ENCODE data around the gene PSMB10. TPM values are rescaled to one million over a fixed set of nuclear protein-coding genes. Genes with fewer than 3 reads are reported as not detected.
"Not testable (repeated sequence)": the region's sequence is repeated elsewhere in the genome, so short reads cannot be mapped to it uniquely, and the experiment has no call there.

Gene PSMB10
- 10 to 100 TPM; 28.2 to 30.8 (median 30.1) TPM for polyA plus RNA-seq (ENCODE audit: insufficient read length in 3 of 3)
- long read RNA-seq, donor 1, transcript PSMB10-203 (4 exons, 591 nt), result minor isoform, 9 of 21 reads
- long read RNA-seq, donor 1, transcript PSMB10-201 (8 exons, 1,218 nt), result major isoform, 12 of 21 reads
- long read RNA-seq, donor 1, partial matches to known transcripts, result 0 of 21 reads
- long read RNA-seq, donor 1, other reads (novel, unspliced or antisense), result 0 of 21 reads
- long read RNA-seq, donor 2, transcript PSMB10-201 (8 exons, 1,218 nt), result minor isoform, 8 of 20 reads
- long read RNA-seq, donor 2, transcript PSMB10-203 (4 exons, 591 nt), result major isoform, 12 of 20 reads
- long read RNA-seq, donor 2, partial matches to known transcripts, result 0 of 20 reads
- long read RNA-seq, donor 2, other reads (novel, unspliced or antisense), result 0 of 20 reads
- long read RNA-seq, donor 3, transcript PSMB10-201 (8 exons, 1,218 nt), result minor isoform, 8 of 17 reads
- long read RNA-seq, donor 3, transcript PSMB10-203 (4 exons, 591 nt), result major isoform, 9 of 17 reads
- long read RNA-seq, donor 3, partial matches to known transcripts, result 0 of 17 reads
- long read RNA-seq, donor 3, other reads (novel, unspliced or antisense), result 0 of 17 reads
- long read RNA-seq, donor 4, transcript PSMB10-201 (8 exons, 1,218 nt), result minor isoform, 5 of 16 reads
- long read RNA-seq, donor 4, transcript PSMB10-203 (4 exons, 591 nt), result major isoform, 11 of 16 reads
- long read RNA-seq, donor 4, partial matches to known transcripts, result 0 of 16 reads
- long read RNA-seq, donor 4, other reads (novel, unspliced or antisense), result 0 of 16 reads
- long read RNA-seq, donor 5, transcript PSMB10-203 (4 exons, 591 nt), result major isoform, 9 of 16 reads
- long read RNA-seq, donor 5, transcript PSMB10-201 (8 exons, 1,218 nt), result minor isoform, 7 of 16 reads
- long read RNA-seq, donor 5, partial matches to known transcripts, result 0 of 16 reads
- long read RNA-seq, donor 5, other reads (novel, unspliced or antisense), result 0 of 16 reads
- long read RNA-seq, donor 6, transcript PSMB10-203 (4 exons, 591 nt), result minor isoform, 9 of 23 reads
- long read RNA-seq, donor 6, transcript PSMB10-201 (8 exons, 1,218 nt), result major isoform, 14 of 23 reads
- long read RNA-seq, donor 6, partial matches to known transcripts, result 0 of 23 reads
- long read RNA-seq, donor 6, other reads (novel, unspliced or antisense), result 0 of 23 reads
- long read RNA-seq, donor 7, transcript PSMB10-201 (8 exons, 1,218 nt), result major isoform, 12 of 28 reads
- long read RNA-seq, donor 7, transcript PSMB10-203 (4 exons, 591 nt), result minor isoform, 9 of 28 reads
- long read RNA-seq, donor 7, partial matches to known transcripts, result 6 of 28 reads
- long read RNA-seq, donor 7, other reads (novel, unspliced or antisense), result 0 of 28 reads
- long read RNA-seq, donor 8, transcript PSMB10-201 (8 exons, 1,218 nt), result major isoform, 7 of 11 reads
- long read RNA-seq, donor 8, partial matches to known transcripts, result 0 of 11 reads
- long read RNA-seq, donor 8, other reads (novel, unspliced or antisense), result 0 of 11 reads
- long read RNA-seq, donor 9, transcript PSMB10-201 (8 exons, 1,218 nt), result major isoform, 15 of 30 reads
- long read RNA-seq, donor 9, transcript PSMB10-203 (4 exons, 591 nt), result major isoform, 15 of 30 reads
- long read RNA-seq, donor 9, partial matches to known transcripts, result 0 of 30 reads
- long read RNA-seq, donor 9, other reads (novel, unspliced or antisense), result 0 of 30 reads
- long read RNA-seq, donor 10, transcript PSMB10-201 (8 exons, 1,218 nt), result minor isoform, 5 of 18 reads
- long read RNA-seq, donor 10, transcript PSMB10-203 (4 exons, 591 nt), result major isoform, 13 of 18 reads
- long read RNA-seq, donor 10, partial matches to known transcripts, result 0 of 18 reads
- long read RNA-seq, donor 10, other reads (novel, unspliced or antisense), result 0 of 18 reads
- long read RNA-seq, donor 11, transcript PSMB10-201 (8 exons, 1,218 nt), result major isoform, 9 of 13 reads
- long read RNA-seq, donor 11, partial matches to known transcripts, result 0 of 13 reads
- long read RNA-seq, donor 11, other reads (novel, unspliced or antisense), result 0 of 13 reads
- long read RNA-seq, donor 12, transcript PSMB10-201 (8 exons, 1,218 nt), result major isoform, 19 of 24 reads
- long read RNA-seq, donor 12, transcript PSMB10-203 (4 exons, 591 nt), result minor isoform, 5 of 24 reads
- long read RNA-seq, donor 12, partial matches to known transcripts, result 0 of 24 reads
- long read RNA-seq, donor 12, other reads (novel, unspliced or antisense), result 0 of 24 reads
- long read RNA-seq, donor 13, transcript PSMB10-203 (4 exons, 591 nt), result major isoform, 10 of 19 reads
- long read RNA-seq, donor 13, transcript PSMB10-201 (8 exons, 1,218 nt), result minor isoform, 9 of 19 reads
- long read RNA-seq, donor 13, partial matches to known transcripts, result 0 of 19 reads
- long read RNA-seq, donor 13, other reads (novel, unspliced or antisense), result 0 of 19 reads
- long read RNA-seq, donor 14, result 0 reads
- long read RNA-seq, donor 15, result 0 reads
- long read RNA-seq, donor 16, transcript PSMB10-203 (4 exons, 591 nt), result major isoform, 12 of 21 reads
- long read RNA-seq, donor 16, transcript PSMB10-201 (8 exons, 1,218 nt), result minor isoform, 8 of 21 reads
- long read RNA-seq, donor 16, partial matches to known transcripts, result 0 of 21 reads
- long read RNA-seq, donor 16, other reads (novel, unspliced or antisense), result 0 of 21 reads

DNA sequence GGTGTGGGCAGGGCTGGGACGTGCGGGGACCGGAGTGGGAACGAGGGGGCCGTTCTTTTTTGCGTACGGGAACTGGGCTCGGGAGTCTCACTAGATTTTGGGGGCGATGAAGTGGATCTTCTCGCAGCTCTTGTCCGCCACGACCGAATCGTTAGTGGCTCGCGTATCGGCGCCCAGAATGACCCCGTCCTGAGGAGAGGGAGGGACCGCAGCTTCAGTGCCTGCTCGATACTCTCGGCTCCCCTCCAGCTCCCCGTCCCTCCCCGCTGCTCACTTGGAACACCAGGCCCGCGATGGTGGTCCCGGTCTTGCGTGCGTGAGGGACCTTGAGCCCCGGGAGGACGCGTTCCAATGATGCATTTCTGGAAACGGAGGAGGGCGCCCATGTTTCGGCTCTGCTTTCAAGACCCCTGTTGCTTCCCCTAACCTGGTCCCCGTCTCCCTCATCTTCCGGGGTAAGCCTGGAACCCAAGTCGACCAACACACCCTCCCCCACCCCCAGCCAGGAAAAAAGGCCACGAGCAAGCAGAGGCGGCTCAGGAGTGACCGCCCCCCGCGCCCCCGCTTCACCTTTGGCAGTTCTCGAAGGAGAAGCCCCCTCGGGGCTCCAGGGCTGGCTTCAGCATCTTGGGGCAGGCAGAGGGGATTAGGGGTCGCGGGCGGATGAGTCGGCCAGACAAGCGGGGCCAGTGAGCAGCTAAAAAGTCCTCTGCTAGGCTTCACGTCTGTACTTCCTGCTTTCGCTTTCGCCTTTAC, at the start of gene PSMB10:
Gene PSMB10, minus strand, starts transcription at position 727 of the 756 bp plus-strand sequence. Its CDS starts 101 bp downstream, at position 626.
- peak; percentile 35 for DNase-seq

DNA sequence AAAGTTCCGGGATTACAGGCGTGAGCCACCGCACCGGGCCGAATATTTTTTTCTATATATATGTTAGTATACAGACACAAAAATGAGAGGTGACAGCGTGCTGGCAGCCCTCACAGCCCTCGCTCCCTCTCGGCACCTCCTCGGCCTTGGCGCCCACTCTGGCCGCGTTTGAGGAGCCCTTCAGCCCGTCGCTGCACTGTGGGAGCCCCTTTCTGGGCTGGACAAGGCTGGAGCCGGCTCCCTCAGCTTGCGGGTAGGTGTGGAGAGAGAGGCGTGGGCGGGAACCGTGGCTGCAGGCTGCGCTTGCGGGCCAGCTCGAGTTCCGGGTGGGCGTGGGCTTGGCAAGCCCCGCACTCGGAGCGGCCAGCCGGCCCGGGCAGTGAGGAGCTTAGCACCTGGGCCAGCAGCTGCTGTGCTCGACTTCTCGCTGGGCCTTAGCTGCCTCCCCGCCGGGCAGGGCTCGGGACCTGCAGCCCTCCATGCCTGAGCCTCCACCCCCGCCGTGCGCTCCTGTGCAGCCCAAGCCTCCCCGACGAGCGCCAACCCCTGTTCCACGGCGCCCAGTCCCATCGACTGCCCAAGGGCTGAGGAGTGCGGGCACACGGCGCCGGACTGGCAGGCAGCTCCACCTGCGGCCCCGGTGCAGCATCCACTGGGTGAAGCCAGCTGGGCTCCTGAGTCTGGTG, 45.5 kb upstream of the PSMB10 start:
- DNase-seq, result no peak

DNA sequence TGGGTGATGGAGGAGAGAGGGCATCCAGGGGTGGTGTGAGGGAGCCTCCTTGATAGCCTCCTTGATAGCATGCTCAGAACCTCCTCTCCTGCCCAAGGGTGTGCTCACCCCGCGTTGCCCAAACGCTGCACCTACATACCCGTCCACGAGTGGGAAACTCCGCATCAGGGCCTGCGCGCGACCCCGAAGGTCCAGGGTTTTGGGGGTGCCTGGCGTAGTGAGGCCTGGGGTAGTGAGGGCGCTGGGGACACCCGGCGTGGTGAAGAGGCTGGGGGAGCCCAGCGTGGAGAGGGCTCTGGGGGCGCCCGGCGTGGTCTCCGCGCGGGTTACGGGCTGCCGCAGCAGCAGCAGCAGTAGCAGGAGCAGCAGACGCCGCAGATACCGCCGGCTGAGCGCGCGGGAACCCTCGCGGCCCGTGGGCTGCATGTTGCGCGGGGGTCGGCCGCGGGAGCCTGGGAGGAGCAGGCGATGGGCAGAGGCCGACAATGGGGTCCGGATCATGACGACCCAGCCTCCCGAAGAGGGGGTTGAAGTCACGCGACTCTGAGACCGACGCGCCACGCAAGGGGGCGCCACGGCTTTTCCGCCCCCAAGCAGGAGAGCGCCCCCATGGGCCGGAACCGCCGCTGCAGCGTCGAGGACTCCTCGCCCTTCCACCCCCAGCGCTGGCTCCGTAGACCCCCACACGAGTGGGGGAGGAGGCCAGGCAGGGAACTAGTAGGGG, 43.5 kb upstream of the PSMB10 start, which contains the start of gene DPEP3:
Gene DPEP3, minus strand, starts transcription at position 545 of the 724 bp plus-strand sequence. Its CDS starts 119 bp downstream, at position 426.
- no peak for DNase-seq

DNA sequence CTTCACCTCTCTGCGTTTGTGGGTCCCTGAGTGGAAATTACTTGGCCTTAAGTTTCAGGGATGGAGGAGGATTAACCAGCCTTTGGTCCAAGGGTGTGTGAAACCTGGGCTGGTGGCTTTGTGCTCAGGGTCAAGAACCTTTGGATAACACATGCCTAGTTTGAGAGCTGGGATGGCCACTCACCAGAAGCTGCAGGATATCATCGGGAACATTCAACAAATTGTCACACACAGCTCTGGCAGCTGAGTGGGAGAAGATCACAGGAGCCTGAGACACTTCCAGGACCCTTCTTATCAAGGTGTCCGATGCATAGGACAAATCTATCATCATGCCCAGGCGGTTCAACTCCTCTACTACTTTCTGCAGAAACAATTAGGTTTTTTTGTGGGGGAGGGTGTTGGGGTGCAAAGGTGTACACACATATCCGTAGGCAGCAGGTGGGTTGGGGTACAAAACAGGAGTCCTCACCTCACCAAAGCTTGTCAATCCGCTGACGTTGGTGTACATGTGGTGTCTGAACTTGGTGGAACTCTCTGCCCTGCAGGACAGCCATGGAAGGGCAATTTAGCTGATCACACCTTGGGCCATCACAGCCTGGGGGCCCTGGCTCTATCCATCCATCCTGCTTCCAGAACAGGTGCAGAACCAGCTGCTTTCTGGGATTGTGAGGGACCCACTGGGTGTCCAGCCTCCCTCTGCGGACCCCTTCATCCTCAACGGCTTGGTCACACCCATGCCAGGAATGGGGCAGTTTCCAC, 41.0 kb upstream of the PSMB10 start:
- DNase-seq, result no peak

DNA sequence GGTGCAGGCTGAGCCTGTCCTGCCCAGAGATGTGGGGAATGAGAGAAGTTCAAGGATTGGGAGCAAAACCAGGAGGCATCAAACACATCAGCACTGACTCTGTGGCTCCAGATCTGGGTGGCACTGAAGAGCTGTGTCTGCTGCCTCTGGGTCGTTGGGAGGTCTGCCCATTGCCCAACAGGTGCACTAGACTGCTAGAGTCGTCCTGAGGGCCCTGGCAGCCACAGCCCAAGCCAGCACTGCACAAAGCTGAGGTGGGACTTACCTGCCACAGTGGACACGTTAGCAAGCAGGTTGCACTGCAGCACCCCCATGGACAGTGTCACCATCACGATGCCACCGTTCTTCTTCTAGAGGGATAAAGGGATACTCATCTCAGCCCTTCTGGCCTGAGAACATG, 40.4 kb upstream of the PSMB10 start:
- no peak for DNase-seq

DNA sequence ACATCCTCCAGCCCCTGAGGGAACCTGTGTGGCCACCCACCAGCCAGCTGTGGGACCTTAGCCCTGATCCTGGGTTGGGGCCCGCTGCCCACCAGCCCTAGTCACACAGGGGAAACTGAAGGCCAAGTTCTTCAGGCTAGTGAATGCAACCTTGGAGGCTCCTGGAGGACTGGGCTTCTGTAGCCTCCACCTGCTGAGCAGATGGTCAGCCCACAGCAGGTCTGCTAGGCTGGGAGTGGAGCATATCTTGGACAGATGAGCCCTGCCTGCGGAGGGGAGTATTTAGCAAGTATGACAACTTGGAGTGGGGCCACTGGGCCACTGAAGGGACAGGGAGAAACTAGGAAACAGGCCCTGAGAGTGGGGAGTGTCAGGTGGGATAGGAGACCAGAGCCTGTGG, 39.6 kb upstream of the PSMB10 start:
- no peak for DNase-seq

DNA sequence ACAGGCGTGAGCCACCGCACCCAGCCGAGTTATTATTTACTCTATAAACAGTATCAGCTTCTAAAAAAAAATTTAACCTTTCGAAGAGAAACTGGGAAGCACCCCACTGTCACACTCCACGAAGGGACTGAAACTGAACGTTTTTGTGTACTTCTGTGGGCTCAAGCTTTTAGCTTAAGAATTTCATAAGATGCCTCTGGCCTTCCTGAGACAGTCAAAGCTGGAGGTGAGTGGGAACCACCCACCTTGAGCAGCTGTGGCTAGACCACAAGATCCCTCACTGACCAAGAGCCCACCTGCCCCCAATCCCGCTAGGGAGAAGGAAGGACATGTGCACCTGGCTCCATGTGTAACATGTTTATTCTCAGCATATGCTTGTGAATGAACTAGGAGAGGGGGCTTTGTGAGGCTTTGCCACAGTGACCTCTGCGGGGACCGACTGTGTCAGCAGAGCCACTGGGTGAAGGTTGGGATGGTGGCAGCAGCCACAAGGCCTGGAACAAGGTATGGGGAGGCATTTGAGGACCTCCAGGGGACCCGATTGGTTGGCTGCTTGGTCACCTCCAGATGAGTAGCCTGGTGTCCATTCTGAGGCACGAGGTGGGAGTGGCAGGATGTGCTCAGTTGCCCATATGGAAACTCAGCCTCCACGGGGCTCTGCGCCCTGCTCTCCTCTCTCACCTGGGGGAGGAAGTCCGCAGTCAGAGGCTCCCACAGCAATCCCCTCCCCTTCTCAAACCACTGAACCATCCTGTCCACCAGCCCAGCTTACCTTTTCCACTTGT, 38.9 kb upstream of the PSMB10 start:
- no peak for DNase-seq

DNA sequence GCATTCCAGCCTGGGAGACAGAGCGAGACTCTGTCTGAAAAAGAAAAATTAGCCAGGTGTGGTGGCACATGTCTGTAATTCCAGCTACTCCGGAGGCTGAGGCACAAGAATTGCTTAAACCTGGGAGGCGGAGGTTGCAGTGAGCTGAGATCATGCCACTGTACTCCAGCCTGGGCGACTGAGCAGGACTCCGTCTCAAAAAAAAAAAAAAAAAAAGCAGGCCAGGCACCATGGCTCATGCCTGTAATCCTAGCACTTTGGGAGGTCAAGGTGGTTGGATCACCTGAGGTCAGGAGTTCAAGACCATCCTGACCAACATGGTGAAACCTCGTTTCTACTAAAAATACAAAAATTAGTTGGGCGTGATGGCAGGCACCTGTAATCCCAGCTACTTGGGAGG, 35.6 kb upstream of the PSMB10 start:
- DNase-seq, result not testable (repeated sequence)

DNA sequence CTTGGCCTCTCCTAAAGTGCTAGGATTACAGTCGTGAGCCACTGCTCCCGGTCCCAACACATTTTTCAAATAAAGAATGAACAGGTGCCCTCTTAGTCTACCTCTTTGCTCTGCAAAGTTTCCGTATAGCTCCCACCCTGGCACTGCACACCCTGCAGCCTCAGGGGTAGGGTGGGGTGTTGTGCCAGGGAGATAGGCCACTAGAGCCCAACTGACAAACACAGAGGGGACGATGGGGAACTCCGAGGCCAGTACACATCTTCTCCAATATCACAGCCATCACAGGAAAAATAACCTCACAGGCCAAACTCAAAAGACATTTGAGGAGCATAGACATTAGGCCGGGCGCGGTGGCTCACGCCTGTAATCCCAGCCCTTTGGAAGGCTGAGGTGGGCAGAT, 34.5 kb upstream of the PSMB10 start:
- DNase-seq, result no peak

DNA sequence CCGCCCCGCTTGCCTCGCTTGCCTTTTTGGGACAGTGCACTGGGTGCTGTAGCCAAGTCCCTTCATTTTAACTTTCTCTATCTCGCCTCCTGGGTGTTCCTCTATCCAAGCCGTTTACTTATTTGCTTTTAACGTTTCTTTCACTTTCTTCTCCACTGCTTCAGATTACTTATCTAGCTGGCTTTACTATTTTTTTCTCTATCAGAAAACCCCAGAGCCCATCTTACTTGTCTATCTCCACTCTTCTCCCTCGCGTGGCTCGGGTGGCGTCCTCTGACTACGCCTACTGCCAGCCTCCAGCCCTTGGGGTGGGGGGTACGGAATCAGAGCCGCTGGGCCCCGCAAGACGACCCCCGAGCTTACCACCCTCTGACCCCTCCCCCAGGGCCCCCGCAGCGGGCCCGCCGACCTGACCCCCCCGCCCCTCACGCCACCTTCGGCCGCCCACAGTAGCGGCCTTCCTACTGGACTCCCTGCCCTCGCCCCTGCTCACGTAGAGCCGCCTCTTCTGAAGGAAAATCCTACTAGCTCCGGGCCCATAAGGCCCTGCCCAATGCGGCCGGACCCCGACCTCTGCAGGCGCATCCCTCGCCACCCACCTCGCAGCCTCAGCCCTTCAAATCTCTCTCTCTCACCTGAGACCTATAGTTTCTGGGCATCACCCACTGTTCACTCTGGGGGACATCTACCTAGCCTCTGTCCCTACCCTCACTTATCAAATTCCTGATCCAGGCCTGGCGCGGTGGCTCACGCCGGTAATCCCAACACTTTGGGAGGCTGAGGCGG, 32.8 kb upstream of the PSMB10 start:
- DNase-seq, result no peak

DNA sequence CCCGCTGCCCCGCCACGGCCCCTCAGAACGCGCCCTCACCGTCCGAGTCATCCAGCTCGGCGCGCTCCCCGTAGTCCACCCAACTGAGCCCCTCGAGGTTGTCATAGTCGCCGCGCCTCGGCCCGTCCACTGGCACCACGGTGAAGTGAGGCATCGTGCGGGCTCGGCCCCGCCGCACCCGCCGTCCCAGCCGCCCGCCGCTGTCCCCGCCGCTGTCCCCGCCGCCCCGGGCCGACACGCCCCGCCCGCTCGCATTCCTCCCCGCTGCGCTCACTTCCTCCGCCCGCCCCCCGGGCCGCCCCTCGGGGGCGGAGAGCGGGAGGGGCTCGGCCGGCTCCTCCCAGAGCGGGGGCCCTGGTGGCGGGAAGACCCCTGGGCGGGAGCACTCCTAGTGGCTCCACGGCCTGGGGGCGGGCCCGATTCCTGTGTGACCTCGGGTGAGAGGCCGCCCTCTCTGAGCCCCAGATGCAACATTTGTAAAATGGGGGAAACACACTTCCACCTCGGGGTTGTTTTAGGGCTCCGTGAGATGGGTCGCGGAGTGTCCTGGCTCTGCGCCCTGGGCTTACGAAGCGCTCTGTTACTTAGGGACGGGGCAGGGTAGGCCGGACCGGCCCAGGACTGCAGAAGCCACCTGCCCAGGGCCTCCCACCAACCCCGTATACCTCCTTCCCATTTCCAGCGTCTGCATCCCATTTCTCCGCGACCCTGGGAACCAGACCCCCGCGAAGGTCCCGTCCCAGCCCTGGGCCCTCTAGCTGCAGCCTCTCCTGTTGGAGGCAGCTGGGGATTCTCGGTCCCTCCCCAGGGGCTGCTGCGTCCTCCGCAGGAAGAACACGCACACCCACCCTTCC, 32.0 kb upstream of the PSMB10 start, which contains the start of gene SLC12A4:
Gene SLC12A4, minus strand, starts transcription at position 238 of the 854 bp plus-strand sequence. Its CDS starts 84 bp downstream, at position 154.
- peak; percentile 91 for DNase-seq

DNA sequence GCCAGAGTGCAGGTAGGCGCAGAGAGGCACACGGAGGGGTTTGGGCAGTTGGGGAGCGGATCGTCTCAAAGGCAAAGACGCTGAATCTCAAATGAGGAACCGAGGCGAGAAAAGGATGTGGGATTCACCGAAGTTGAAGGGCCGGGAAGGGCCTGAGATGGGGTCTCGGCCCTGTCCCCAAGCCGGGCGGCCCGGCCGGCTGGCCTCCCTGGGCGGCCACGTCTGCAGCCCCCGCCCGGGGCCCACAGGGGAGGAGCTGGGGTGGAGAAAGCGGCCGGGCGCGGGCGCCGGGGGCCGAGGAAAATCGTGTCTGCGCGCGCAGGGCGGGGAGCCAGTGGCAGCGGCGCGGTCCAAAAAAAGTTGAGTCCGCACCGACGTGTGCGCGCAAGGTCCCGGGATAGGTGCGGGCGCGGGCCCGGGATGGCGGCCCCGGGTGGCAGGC, 31.3 kb upstream of the PSMB10 start:
- peak; percentile 23 for DNase-seq
